ENCODE measurements around the gene CNTN4. TPM values are rescaled to one million over a fixed set of nuclear protein-coding genes. Genes with fewer than 3 reads are reported as not detected.

CNTN4 gene
- total RNA-seq, 4 donors from 2014 or later, result 47.7 to 106 (median 83.3) TPM

DNA sequence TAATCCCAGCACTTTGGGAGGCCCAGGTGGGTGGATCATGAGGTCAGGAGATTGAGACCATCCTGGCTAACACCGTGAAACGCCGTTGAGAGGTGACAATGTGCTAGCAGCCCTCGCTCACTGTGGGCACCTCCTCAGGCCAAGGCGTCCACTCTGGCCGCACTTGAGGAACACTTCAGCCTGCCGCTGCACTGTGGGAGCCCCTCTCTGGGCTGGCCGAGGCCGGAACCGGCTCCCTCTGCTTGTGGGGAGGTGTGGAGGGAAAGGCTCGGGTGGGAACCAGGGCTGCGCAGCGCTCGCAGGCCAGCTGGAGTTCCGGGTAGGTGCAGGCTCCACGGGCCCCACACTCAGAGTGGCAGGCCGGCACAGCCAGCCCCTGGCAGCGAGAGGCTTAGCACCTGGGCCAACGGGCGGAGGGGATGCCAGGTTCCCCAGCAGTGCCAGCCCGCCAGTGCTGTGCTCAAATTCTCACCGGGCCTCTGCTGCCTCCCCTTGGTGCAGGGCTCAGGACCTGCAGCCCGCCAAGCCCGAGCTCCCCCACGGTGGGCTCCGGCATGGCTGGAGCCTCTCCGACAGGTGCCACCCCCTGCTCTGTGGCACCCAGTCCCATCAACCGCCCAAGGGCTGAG lies 253.6 kb downstream of the CNTN4 start:
- Histone ChIP-seq H3K4me3 (no peak overlapping the region), H3K27ac (no peak overlapping the region), H3K27me3 (no peaks in the 10 kb centered on the region), H3K36me3 (peaks cover 0 to 5% (median 0%) of the 10 kb centered on the region in 3 donors), H3K9me3 (no peaks in the 10 kb centered on the region), H3K4me1 (peaks cover 0 to 18% (median 3%) of the 10 kb centered on the region in 4 donors)
- 96% methylated on average over 17 to 28 of the region's 28 CpGs for WGBS, 2 donors
- TF ChIP-seq EP300 (IDR thresholded peaks at IDR 0.05) (no peak), POLR2A (IDR thresholded peaks at IDR 0.05) (no peak)
- DNase-seq (ENCODE audit: low spot score in 2 of 2), result no peak

DNA sequence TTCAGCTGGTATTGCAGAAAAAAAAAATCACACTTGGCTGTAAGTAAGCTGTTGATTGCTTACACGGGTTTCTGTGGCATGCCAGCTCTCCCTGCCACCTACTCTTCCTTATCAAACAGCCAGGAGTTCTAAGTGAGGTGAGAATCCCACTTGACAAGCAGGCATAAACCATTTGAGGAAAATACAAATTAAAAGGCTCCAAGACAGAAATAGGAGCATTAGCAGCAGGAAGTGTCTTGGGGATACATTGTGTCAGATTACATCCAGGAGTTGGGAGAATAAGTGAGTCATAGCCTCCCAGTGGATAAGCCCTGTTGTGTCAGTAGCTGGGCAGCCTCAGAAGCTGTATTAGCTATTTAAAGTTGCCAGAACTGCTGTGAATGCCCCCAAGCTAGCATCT lies 256.0 kb downstream of the CNTN4 start:
- Histone ChIP-seq H3K27me3 (no peaks in the 10 kb centered on the region), H3K9me3 (no peaks in the 10 kb centered on the region), H3K4me1 (peaks cover 0 to 18% (median 3%) of the 10 kb centered on the region in 4 donors), H3K4me3 (no peak overlapping the region), H3K36me3 (peaks cover 0 to 5% (median 0%) of the 10 kb centered on the region in 3 donors), H3K27ac (no peak overlapping the region)
- WGBS, 2 donors, result 17 to 22% methylated on average over 1 of the region's 1 CpG
- TF ChIP-seq, protein P1, sequence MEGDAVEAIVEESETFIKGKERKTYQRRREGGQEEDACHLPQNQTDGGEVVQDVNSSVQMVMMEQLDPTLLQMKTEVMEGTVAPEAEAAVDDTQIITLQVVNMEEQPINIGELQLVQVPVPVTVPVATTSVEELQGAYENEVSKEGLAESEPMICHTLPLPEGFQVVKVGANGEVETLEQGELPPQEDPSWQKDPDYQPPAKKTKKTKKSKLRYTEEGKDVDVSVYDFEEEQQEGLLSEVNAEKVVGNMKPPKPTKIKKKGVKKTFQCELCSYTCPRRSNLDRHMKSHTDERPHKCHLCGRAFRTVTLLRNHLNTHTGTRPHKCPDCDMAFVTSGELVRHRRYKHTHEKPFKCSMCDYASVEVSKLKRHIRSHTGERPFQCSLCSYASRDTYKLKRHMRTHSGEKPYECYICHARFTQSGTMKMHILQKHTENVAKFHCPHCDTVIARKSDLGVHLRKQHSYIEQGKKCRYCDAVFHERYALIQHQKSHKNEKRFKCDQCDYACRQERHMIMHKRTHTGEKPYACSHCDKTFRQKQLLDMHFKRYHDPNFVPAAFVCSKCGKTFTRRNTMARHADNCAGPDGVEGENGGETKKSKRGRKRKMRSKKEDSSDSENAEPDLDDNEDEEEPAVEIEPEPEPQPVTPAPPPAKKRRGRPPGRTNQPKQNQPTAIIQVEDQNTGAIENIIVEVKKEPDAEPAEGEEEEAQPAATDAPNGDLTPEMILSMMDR (IDR thresholded peaks at IDR 0.05), result no peak
- no peak for TF ChIP-seq EP300 (IDR thresholded peaks at IDR 0.05)
- TF ChIP-seq POLR2A (IDR thresholded peaks at IDR 0.05), result no peak
- DNase-seq (ENCODE audit: low spot score in 2 of 2), result peak in 1 of 2 donors; percentile 15

DNA sequence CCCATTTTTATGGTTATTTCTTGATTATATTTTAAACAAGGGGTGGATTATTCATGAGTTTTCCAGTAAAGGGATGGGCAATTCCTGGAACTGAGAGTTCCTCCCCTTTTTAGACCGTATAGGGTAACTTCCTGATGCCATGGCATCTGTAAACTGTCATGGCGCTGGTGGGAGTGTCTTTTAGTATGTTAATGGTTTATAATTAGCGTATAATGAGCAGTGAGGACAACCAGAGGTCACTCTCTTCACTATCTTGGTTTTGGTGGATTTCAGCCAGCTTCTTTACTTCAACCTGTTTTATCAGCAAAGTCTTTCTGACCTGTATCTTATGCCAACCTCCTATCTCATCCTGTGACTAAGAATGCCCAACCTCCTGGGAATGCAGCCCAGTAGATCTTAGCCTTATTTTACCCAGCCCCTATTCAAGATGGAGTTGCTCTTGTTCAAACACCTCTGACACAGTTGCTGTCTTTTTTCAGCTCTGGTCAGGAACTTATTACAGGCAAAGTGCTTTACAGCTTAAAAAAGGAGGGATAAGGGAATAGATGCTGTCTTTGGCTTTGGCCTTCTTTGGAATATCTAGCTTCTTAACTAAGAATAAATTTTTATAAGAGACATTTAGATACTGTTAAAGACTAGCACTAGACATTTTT lies 257.8 kb downstream of the CNTN4 start:
- no peaks in the 10 kb centered on the region for H3K27me3 ChIP-seq
- no peak for DNase-seq (ENCODE audit: low spot score in 2 of 2)
- H3K27ac ChIP-seq, result no peak overlapping the region
- peaks cover 0 to 5% (median 0%) of the 10 kb centered on the region in 3 donors for H3K36me3 ChIP-seq
- peaks cover 0 to 18% (median 3%) of the 10 kb centered on the region in 4 donors for H3K4me1 ChIP-seq
- no peak for TF ChIP-seq POLR2A (IDR thresholded peaks at IDR 0.05)
- TF ChIP-seq, protein P1 (IDR thresholded peaks at IDR 0.05), result no peak
- TF ChIP-seq EP300 (IDR thresholded peaks at IDR 0.05), result no peak
- 89 to 92% methylated on average over 3 of the region's 3 CpGs for WGBS, 2 donors
- H3K4me3 ChIP-seq, result no peak overlapping the region
- H3K9me3 ChIP-seq, result no peaks in the 10 kb centered on the region

DNA sequence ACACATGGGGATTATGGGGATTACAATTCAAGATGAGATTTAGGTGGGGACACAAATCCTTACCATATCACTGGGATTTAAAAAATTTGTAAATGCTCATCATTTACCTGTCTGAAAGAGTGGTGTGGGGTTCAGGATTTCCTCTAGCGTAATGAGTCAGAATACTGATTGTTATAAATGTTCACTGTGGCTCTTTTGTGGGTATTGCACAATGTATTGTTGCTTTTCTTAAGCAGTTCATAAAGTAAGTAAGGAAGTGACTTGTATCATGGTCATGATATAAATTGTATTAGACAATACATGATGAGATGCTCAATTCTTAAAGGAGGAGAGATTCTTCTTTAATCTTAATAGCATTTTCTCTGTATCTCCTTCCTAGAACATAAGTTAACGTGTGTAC lies 262.1 kb downstream of the CNTN4 start:
- Histone ChIP-seq H3K9me3 (no peaks in the 10 kb centered on the region), H3K36me3 (no peaks in the 10 kb centered on the region), H3K27ac (no peak overlapping the region), H3K4me3 (no peak overlapping the region), H3K4me1 (peaks cover 0 to under 1% (median 0%) of the 10 kb centered on the region in 4 donors), H3K27me3 (no peaks in the 10 kb centered on the region)
- DNase-seq (ENCODE audit: low spot score in 2 of 2), result no peak
- TF ChIP-seq, protein P1 (IDR thresholded peaks at IDR 0.05), result no peak
- no peak for TF ChIP-seq EP300 (IDR thresholded peaks at IDR 0.05)
- no peak for TF ChIP-seq POLR2A (IDR thresholded peaks at IDR 0.05)
- 96% methylated on average over 2 of the region's 2 CpGs for WGBS, 2 donors

DNA sequence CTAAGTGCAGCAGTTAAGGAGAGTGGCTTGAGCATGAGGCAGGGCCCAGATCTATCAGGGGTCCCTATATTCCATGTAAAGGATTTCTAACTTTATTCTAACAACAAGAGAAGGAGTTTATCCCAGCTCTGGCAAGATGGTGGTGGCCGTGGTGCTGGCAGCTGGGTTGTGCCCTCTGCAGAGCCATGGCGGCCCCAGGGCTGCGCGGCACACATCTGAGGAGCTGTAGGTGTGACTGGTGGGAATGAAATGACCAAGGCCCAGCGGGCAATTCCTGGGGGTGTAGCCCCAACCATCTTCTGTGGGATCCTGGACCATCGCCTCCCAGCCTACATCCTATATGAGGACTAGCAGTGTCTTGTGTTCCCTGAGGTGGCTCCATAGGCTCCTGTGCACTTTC lies 263.5 kb downstream of the CNTN4 start:
- Histone ChIP-seq H3K4me1 (no peaks in the 10 kb centered on the region), H3K27ac (no peak overlapping the region), H3K27me3 (no peaks in the 10 kb centered on the region), H3K9me3 (no peaks in the 10 kb centered on the region), H3K36me3 (no peaks in the 10 kb centered on the region), H3K4me3 (no peak overlapping the region)
- no peak for DNase-seq (ENCODE audit: low spot score in 2 of 2)
- TF ChIP-seq POLR2A (IDR thresholded peaks at IDR 0.05) (no peak), EP300 (IDR thresholded peaks at IDR 0.05) (no peak)
- TF ChIP-seq, protein P1 (IDR thresholded peaks at IDR 0.05), result no peak
- 97 to 99% methylated on average over 6 of the region's 6 CpGs for WGBS, 2 donors

All from tibial nerve (tissue), 4 donors.